HUDEP-2 (cell line): ENCODE results near the gene TSR3.

Experiments used
- DNase-seq, 76 experiments: peaks; one replicate each; lab custom pipeline; 2025; ENCODE audit not compliant: unreplicated experiment in 76 of 76; lab: John Stamatoyannopoulos, UW

Gene TSR3

GRCh38 chr16:1355591-1355990, 3.9 kb upstream of the TSR3 start:
- no peak for DNase-seq

DNA sequence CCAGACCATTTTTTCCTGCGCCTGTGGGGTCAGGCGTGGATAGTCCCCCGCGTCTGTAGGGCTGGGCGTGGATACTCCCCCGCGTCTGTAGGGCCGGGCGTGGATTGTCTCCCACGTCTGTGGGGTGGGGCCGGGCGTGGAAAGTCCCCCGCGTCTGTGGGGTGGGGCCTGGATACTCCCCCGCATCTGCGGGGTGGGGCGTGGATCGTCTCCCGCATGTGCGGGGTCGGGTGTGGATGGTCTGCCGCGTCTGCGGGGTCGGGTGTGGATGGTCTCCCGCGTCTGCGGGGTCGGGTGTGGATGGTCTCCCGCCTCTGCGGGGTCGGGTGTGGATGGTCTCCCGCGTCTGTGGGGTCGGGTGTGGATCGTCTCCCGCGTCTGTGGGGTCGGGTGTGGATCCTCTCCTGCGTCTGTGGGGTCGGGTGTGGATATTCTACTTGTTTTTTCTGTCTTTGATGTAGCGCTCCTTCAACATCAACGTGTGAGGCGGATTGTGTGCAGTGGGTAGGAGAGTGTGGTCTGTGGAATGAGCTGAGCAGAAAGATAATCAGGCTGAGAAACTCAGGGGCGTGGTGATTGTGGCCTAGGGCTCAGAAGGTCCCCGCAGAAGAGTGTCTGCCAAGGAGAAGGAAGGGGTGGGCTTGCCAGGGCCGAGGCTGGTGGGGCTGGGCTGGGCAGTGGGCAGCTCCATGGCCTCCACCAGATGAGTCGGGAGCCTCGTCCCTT, 3.3 kb upstream of the TSR3 start:
- DNase-seq, result no peak

DNA sequence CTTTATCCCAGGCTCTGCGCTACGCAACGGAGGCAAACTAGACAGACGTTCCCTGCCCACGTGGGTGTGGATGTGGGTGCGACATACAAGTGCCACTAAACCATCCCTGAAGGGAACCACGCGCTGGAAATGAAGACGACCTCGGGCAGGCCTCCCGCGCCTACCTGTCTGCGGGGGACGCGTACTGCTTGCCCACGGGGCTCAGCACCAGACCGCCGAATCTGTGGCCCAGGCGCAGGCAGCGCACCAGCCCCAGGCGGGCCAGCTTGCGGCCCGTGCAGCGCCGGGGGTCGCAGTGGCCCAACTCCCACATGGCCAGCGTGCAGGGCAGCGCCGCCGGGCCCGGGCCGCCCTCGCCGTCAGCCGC, 480 bp downstream of the TSR3 start:
- DNase-seq, result peak in 1 of 76 experiments; percentile 20

- DNase-seq, result no peak
These were observed 987 bp downstream of the TSR3 start for GRCh38 chr16:1350691-1351090.

- no peak for DNase-seq
These were observed 1.7 kb downstream of the TSR3 start for GRCh38 chr16:1349951-1350350.

DNA sequence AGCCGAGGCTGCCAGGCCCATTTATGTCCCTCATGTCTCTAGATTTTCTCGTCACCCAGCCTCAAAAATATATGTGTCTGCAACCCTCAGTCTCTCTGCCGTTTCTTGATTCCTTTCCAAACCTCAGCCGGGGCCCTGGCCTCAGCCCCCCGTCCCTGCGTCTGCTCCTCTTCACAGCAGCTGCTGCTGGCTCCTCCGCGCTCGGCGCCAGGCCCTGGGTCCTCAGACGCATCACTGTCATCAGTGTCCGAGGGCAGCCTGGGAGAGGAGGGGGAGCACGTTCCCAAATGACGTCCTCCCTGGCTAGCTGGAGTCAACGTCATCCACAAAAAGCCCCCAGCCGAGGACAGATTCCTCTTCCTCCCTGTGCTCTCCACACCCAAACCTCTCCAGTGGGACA, 2.3 kb downstream of the TSR3 start:
- DNase-seq, result no peak

DNA sequence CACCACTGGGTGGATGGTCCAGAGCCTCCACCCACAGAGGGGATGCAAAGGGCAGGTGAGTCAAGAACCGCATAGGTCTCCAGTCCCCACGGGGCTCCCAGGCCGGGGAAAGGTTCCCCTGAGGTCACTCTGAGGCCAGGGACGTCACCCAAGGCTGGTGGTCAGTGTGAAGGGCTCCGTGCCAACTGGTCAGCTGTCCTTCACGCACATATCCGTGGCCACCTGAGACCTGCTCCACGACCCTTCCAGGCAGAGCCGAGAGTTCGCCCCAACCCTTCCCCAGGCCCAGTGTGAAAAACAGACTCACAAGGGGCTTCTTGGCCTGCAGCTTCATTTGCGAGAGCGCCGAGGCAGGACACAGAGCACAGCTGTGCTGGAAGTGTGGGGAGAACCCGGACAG, 2.8 kb downstream of the TSR3 start:
- DNase-seq, result no peak

GRCh38 chr16:1348441-1348840, 3.2 kb downstream of the TSR3 start:
- DNase-seq, result no peak

- no peak for DNase-seq
These were observed 3.7 kb downstream of the TSR3 start for GRCh38 chr16:1347962-1348361.

DNA sequence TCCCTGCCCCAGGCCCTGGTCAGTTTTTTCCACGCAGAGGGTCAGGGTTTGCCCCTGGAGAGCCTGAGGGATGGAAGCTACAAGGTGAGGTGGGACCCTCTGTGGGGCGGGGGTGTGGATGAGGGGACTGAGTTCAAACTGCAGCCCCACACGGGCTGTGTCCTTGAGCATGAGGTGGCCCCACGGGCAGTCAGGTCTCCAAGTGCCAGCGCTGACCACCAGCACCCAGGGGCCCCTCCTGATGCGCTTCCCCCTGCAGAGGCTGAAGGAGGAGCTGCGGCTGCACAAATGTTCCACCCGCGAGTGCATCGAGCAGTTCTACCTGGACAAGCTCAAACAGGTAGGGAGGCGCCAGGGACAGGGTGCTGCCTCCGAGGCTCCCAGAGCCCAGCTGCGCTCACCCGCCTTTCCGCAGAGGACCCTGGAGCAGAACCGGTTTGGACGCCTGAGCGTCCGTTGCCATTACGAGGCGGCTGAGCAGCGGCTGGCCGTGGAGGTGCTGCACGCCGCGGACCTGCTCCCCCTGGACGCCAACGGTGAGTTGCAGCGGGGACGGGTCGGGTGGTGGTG, 4.3 kb downstream of the TSR3 start:
- DNase-seq, result no peak

- DNase-seq, result no peak
These were observed 5.0 kb downstream of the TSR3 start for GRCh38 chr16:1346422-1347285.

- DNase-seq, result no peak
These were observed 5.8 kb downstream of the TSR3 start for GRCh38 chr16:1345651-1346421.

DNA sequence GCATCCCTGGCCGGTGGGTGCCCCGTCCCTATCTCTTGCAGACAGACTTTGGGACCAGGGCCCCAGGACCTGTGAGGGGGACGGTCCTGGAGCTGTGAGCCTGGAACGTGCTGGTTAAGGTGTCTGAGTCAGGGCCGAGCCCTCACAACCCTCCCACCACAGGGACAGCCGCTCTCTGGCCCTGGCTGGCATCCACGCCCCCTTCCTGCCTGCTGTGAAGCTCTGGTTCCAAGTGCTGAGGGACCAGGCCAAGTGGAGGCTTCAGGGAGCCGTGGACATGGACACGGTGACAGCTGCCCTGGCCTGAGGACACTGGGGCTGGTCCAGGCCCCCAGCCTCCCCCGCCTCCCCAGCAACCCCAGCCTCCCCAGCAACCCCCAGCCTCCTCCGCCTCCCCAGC, 6.6 kb downstream of the TSR3 start:
- DNase-seq, result no peak

GRCh38 chr16:1344499-1344898, 7.2 kb downstream of the TSR3 start:
- no peak for DNase-seq

- DNase-seq, result no peak
These were observed 8.0 kb downstream of the TSR3 start for GRCh38 chr16:1343428-1344242.

GRCh38 chr16:1342526-1343427, 8.9 kb downstream of the TSR3 start:
- DNase-seq, result peak in 75 of 76 experiments; percentile 61 to 99 (median 97)

DNA sequence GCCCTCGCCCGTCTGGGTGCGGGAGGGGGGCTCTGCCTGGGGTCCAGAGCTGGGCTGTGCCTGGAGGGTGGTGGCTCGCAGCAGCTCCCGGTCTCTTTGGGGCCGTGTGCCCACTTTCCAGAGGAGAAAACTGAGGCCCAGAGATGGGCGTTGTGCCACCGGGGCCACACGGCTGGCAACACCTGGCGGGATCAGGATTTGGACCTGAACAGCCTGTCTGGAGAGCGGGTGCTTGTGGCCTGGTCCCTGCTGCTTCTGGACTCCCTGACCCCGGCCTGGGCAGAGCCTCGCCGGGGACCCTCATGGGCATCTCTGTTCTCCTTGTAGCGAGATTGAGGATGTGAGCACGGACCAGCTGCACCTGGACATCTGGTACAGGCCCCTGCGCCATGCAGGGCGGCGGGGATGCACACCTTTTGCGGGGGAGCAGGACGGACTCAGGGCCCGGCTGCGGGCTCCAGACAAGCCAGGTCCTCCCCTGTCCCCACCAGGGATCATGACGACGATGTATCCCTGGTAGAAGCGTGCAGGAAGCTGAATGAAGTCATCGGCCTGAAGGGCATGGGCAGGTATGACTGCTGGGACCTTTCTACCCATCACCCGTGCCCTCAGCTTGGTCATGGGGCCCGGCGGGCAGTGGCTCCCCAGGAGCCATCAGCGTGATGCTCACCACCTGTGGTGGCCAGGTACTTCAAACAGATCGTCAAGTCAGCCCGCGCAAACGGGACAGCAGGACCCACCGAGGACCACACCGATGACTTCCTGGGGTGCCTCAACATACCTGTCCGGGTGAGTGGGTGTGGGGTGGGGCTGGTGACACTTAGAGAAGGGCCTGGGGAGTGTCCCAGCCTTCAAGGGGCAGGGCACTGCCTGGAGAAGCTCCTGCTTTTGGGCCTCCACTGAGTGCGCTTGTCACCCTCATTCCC, 9.9 kb downstream of the TSR3 start:
- DNase-seq, result no peak
